ENCODE measurements around the gene TTC7B. TPM values are rescaled to one million over a fixed set of nuclear protein-coding genes. Genes with fewer than 3 reads are reported as not detected.

The TTC7B gene
- total RNA-seq, 2 donors from 2014 or later = 25.0 to 40.7 TPM

GRCh38 chr14:90750701-90751100, 65.5 kb downstream of the TTC7B start:
- DNase-seq (ENCODE audit: low spot score) = peak; percentile 1
- H3K27ac ChIP-seq = no peak overlapping the region
- intact Hi-C loops (cut with DNase I) = no loop called here
- no peak overlapping the region for H3K4me3 ChIP-seq
- H3K4me1 ChIP-seq (replicated peaks) = no peaks in the 10 kb centered on the region
- no peaks in the 10 kb centered on the region for H3K36me3 ChIP-seq
- 61% methylated on average over 1 of the region's 1 CpG for WGBS
- no peak for TF ChIP-seq CTCF (IDR thresholded peaks at IDR 0.05)
- no peak for TF ChIP-seq POLR2AphosphoS5 (IDR thresholded peaks at IDR 0.05)
- TF ChIP-seq POLR2A (IDR thresholded peaks at IDR 0.05) = no peak
- no peaks in the 10 kb centered on the region for H3K27me3 ChIP-seq (replicated peaks; ENCODE audit: insufficient read depth)
- no peaks in the 10 kb centered on the region for H3K9me3 ChIP-seq

- H3K4me1 ChIP-seq (replicated peaks) = no peaks in the 10 kb centered on the region
- no peak overlapping the region for H3K4me3 ChIP-seq
- no peaks in the 10 kb centered on the region for H3K36me3 ChIP-seq
- intact Hi-C loops (cut with DNase I) = no loop called here
- H3K27me3 ChIP-seq (replicated peaks; ENCODE audit: insufficient read depth) = no peaks in the 10 kb centered on the region
- no peaks in the 10 kb centered on the region for H3K9me3 ChIP-seq
- TF ChIP-seq POLR2AphosphoS5 (IDR thresholded peaks at IDR 0.05) = no peak
- no peak for TF ChIP-seq CTCF (IDR thresholded peaks at IDR 0.05)
- TF ChIP-seq POLR2A (IDR thresholded peaks at IDR 0.05) = no peak
- no peak for DNase-seq (ENCODE audit: low spot score)
- H3K27ac ChIP-seq = no peak overlapping the region
Measured at GRCh38 chr14:90750191-90750590, 66.0 kb downstream of the TTC7B start.

- intact Hi-C loops (cut with DNase I) = no loop called here
- no peak for DNase-seq (ENCODE audit: low spot score)
- Histone ChIP-seq H3K27ac (no peak overlapping the region), H3K27me3 (replicated peaks; ENCODE audit: insufficient read depth) (no peaks in the 10 kb centered on the region), H3K4me1 (replicated peaks) (no peaks in the 10 kb centered on the region), H3K36me3 (no peaks in the 10 kb centered on the region), H3K4me3 (no peak overlapping the region), H3K9me3 (no peaks in the 10 kb centered on the region)
- TF ChIP-seq POLR2AphosphoS5 (IDR thresholded peaks at IDR 0.05) = no peak
- no peak for TF ChIP-seq POLR2A (IDR thresholded peaks at IDR 0.05)
- no peak for TF ChIP-seq CTCF (IDR thresholded peaks at IDR 0.05)
Measured at GRCh38 chr14:90747909-90748308, 68.3 kb downstream of the TTC7B start.

- WGBS = 88% methylated on average over 10 of the region's 10 CpGs
- intact Hi-C loops (cut with DNase I) = no loop called here
- H3K9me3 ChIP-seq = no peaks in the 10 kb centered on the region
- no peak for TF ChIP-seq CTCF (IDR thresholded peaks at IDR 0.05)
- TF ChIP-seq POLR2AphosphoS5 (IDR thresholded peaks at IDR 0.05) = no peak
- no peak for TF ChIP-seq POLR2A (IDR thresholded peaks at IDR 0.05)
- H3K27ac ChIP-seq = no peak overlapping the region
- H3K4me1 ChIP-seq (replicated peaks) = no peaks in the 10 kb centered on the region
- peak; percentile 2 for DNase-seq (ENCODE audit: low spot score)
- H3K27me3 ChIP-seq (replicated peaks; ENCODE audit: insufficient read depth) = no peaks in the 10 kb centered on the region
- no peak overlapping the region for H3K4me3 ChIP-seq
- no peaks in the 10 kb centered on the region for H3K36me3 ChIP-seq
Measured at GRCh38 chr14:90743826-90744225, 72.4 kb downstream of the TTC7B start.

GRCh38 chr14:90743425-90743824, 72.8 kb downstream of the TTC7B start:
- Histone ChIP-seq H3K27me3 (replicated peaks; ENCODE audit: insufficient read depth) (no peaks in the 10 kb centered on the region), H3K9me3 (no peaks in the 10 kb centered on the region), H3K4me3 (no peak overlapping the region), H3K27ac (no peak overlapping the region), H3K4me1 (replicated peaks) (no peaks in the 10 kb centered on the region), H3K36me3 (no peaks in the 10 kb centered on the region)
- 40% methylated on average over 3 of the region's 3 CpGs for WGBS
- TF ChIP-seq POLR2A (IDR thresholded peaks at IDR 0.05) (no peak), POLR2AphosphoS5 (IDR thresholded peaks at IDR 0.05) (no peak), CTCF (IDR thresholded peaks at IDR 0.05) (no peak)
- intact Hi-C loops (cut with DNase I) = no loop called here
- DNase-seq (ENCODE audit: low spot score) = no peak

Data from prostate gland (tissue), 2 donors.